ENCODE measurements around the gene MMD.
"Not testable (repeated sequence)": the region's sequence is repeated elsewhere in the genome, so short reads cannot be mapped to it uniquely, and the experiment has no call there.

The MMD gene

DNA sequence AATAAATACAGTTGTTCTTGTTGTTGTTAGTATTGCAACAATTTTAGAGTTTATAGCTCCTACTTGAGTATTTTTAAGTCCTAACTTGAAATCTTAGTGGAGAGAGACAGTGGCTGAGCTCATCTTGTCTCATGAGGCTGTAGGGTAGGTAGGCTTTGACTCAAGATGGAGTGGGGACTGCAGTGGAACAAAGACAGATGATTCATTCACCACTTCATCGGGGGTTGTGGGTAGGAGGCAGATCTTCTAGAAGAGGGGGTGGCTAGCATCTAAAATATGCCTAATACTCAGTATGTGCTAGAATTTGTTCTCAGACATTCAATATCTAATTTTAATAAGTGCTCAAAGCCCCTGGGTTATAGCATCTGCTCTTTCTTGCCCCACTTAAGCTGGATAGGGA, 13.1 kb upstream of the MMD start:
- H3K9ac ChIP-seq (ENCODE audit: low read depth in 1 of 2, low read length in 2 of 2) = no peak overlapping the region
- H3K4me3 ChIP-seq (ENCODE audit: low read depth in 1 of 2, low read length in 2 of 2) = no peak overlapping the region
- no peaks in the 10 kb centered on the region for H3K36me3 ChIP-seq (ENCODE audit: control insufficient read depth in 1 of 2, insufficient read depth in 2 of 2, low read length in 2 of 2)
- no peaks in the 10 kb centered on the region for H3K27me3 ChIP-seq (ENCODE audit: control insufficient read depth in 1 of 2, insufficient read depth in 2 of 2, low read length in 2 of 2)
- no peak overlapping the region for H3K27ac ChIP-seq (ENCODE audit: low read depth, low read length)
- peaks cover 27 to 35% of the 10 kb centered on the region in 2 donors for H3K4me1 ChIP-seq (ENCODE audit: control insufficient read depth in 1 of 2, insufficient read depth in 2 of 2, low read length in 2 of 2)
- no peaks in the 10 kb centered on the region for H3K9me3 ChIP-seq (ENCODE audit: control insufficient read depth in 1 of 2, low read length in 2 of 2)

DNA sequence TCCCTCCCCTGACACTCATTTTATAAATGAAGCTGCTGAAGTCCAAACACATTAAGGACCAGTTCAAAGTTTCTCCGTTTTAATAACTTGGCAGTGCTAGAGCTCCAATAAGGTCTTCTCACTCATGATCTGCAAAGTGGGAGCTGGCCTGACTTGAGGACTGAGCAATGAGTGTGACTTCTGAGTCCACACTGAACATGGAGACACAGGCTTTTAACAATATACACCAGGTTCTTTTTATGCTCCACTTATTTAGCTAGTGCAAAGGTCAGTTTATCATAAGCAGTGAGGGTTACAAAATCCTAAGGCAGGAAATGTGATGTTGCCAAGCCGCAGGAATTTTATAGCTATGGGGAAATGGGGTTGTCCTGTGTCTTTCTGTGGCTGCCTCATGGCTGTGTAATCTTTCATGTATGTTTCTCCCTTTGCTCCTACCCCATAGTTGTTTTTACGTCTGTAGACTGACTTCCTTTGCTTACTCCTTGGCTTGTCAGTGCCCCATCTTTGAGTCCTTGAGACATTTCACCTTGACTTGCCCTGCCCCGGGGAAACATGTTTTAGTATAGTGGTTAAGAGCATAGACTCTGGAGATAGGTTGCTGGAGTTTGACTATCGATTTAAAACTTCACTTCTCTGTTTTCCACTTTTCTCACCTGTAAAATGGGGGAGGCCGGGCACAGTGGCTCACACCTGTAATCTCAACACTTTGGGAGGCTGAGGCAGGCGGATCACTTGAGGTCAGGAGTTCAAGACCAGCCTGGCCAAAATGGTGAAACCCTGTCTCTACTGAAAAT, 12.2 kb upstream of the MMD start:
- H3K9me3 ChIP-seq (ENCODE audit: control insufficient read depth in 1 of 2, low read length in 2 of 2) = no peaks in the 10 kb centered on the region
- peak overlapping the region; percentile 20 for H3K27ac ChIP-seq (ENCODE audit: low read depth, low read length)
- H3K9ac ChIP-seq (ENCODE audit: low read depth in 1 of 2, low read length in 2 of 2) = no peak overlapping the region
- peaks cover 27 to 35% of the 10 kb centered on the region in 2 donors for H3K4me1 ChIP-seq (ENCODE audit: control insufficient read depth in 1 of 2, insufficient read depth in 2 of 2, low read length in 2 of 2)
- H3K36me3 ChIP-seq (ENCODE audit: control insufficient read depth in 1 of 2, insufficient read depth in 2 of 2, low read length in 2 of 2) = no peaks in the 10 kb centered on the region
- H3K27me3 ChIP-seq (ENCODE audit: control insufficient read depth in 1 of 2, insufficient read depth in 2 of 2, low read length in 2 of 2) = no peaks in the 10 kb centered on the region
- peak overlapping the region in 1 of 2 donors; percentile 9 for H3K4me3 ChIP-seq (ENCODE audit: low read depth in 1 of 2, low read length in 2 of 2)

DNA sequence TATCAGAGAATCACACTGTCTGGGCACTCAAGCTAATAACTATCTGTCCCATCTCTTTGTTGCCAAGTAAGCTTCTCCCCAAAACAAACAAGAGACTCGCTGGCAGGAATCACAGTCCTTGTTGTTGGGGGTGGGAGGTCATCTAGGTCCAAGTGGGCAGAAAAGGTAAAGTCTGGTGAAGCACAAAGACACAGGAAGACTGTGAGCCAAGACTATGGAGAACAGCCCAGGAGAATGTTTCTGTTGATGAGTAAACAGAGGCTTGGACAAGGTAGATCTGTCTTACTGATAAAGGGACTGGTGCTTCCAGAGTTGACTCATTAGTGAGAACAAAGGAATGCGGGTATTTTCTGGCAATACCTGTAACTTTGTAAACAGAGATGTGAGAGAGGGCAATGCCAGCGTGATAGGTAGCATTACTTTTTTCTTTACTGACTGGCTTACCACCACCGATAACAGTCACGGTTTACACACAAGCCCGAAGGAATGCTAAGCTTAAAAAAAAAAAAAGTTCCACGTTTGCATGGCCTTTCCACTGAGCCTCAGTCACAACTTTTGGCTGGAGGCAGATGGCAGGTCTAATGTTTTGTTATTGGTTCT, 11.5 kb upstream of the MMD start:
- Histone ChIP-seq H3K36me3 (ENCODE audit: control insufficient read depth in 1 of 2, insufficient read depth in 2 of 2, low read length in 2 of 2) (no peaks in the 10 kb centered on the region), H3K9me3 (ENCODE audit: control insufficient read depth in 1 of 2, low read length in 2 of 2) (no peaks in the 10 kb centered on the region), H3K4me3 (ENCODE audit: low read depth in 1 of 2, low read length in 2 of 2) (peak overlapping the region in 1 of 2 donors; percentile 9), H3K9ac (ENCODE audit: low read depth in 1 of 2, low read length in 2 of 2) (no peak overlapping the region), H3K4me1 (ENCODE audit: control insufficient read depth in 1 of 2, insufficient read depth in 2 of 2, low read length in 2 of 2) (peaks cover 27 to 35% of the 10 kb centered on the region in 2 donors), H3K27ac (ENCODE audit: low read depth, low read length) (peak overlapping the region; percentile 17), H3K27me3 (ENCODE audit: control insufficient read depth in 1 of 2, insufficient read depth in 2 of 2, low read length in 2 of 2) (no peaks in the 10 kb centered on the region)

DNA sequence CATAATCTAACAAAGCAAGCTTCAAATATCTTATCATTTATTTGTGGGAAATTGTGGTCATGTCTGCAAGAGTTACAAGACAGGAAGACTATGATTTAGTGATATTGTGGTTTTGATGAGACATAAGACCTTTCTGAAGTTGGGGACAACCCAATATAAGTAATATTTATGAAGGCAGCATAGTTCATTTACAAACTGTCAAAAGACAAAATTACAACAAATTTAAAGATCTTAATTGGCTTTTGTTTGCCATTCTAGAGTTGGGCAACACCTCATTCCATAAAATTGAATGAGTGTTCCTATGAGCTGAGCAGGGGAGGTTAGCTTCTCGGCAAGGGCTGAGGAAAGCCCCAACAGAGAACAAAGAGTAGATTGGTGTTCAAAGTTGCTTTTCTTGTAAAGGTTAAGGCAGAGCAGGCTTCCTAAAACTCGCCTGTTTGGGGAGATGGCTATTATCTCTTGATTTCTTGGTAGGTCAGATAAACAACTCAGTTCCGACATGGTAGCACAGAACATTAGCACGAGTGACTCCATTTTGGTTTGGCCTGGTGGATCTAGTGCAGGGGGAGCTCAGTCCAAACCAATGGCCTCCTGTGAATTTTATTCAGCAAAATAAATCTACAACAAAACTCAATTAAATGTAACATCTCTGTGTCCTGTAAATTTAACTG, 10.9 kb upstream of the MMD start:
- Histone ChIP-seq H3K9me3 (ENCODE audit: control insufficient read depth in 1 of 2, low read length in 2 of 2) (no peaks in the 10 kb centered on the region), H3K9ac (ENCODE audit: low read depth in 1 of 2, low read length in 2 of 2) (no peak overlapping the region), H3K4me1 (ENCODE audit: control insufficient read depth in 1 of 2, insufficient read depth in 2 of 2, low read length in 2 of 2) (peaks cover 27 to 35% of the 10 kb centered on the region in 2 donors), H3K4me3 (ENCODE audit: low read depth in 1 of 2, low read length in 2 of 2) (no peak overlapping the region), H3K36me3 (ENCODE audit: control insufficient read depth in 1 of 2, insufficient read depth in 2 of 2, low read length in 2 of 2) (no peaks in the 10 kb centered on the region), H3K27me3 (ENCODE audit: control insufficient read depth in 1 of 2, insufficient read depth in 2 of 2, low read length in 2 of 2) (no peaks in the 10 kb centered on the region), H3K27ac (ENCODE audit: low read depth, low read length) (peak overlapping the region; percentile 17)

DNA sequence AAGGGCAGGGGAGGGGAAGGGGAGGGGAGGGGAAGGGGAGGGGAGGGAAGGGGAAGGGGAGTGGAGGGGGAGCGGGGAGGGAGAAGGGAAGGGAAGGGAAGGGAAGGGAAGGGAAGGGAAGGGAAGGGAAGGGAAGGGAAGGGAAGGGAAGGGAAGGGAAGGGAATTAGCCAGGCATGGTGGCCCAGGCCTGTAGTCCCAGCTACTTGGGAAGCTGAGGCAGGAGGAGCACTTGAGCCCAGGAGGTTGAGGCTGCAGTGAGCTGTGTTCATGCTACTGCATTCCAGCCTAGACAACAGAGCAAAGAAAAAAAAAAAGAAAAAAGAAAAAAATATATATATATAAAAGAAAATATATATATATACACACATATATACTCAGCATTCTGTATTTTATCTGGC, 10.3 kb upstream of the MMD start:
- not testable (repeated sequence) for H3K9ac ChIP-seq (ENCODE audit: low read depth in 1 of 2, low read length in 2 of 2); H3K36me3 ChIP-seq (ENCODE audit: control insufficient read depth in 1 of 2, insufficient read depth in 2 of 2, low read length in 2 of 2); H3K4me3 ChIP-seq (ENCODE audit: low read depth in 1 of 2, low read length in 2 of 2); H3K9me3 ChIP-seq (ENCODE audit: control insufficient read depth in 1 of 2, low read length in 2 of 2); H3K27ac ChIP-seq (ENCODE audit: low read depth, low read length); H3K27me3 ChIP-seq (ENCODE audit: control insufficient read depth in 1 of 2, insufficient read depth in 2 of 2, low read length in 2 of 2)
- H3K4me1 ChIP-seq (ENCODE audit: control insufficient read depth in 1 of 2, insufficient read depth in 2 of 2, low read length in 2 of 2) = peaks cover 27 to 32% of the 10 kb centered on the region in 2 donors

DNA sequence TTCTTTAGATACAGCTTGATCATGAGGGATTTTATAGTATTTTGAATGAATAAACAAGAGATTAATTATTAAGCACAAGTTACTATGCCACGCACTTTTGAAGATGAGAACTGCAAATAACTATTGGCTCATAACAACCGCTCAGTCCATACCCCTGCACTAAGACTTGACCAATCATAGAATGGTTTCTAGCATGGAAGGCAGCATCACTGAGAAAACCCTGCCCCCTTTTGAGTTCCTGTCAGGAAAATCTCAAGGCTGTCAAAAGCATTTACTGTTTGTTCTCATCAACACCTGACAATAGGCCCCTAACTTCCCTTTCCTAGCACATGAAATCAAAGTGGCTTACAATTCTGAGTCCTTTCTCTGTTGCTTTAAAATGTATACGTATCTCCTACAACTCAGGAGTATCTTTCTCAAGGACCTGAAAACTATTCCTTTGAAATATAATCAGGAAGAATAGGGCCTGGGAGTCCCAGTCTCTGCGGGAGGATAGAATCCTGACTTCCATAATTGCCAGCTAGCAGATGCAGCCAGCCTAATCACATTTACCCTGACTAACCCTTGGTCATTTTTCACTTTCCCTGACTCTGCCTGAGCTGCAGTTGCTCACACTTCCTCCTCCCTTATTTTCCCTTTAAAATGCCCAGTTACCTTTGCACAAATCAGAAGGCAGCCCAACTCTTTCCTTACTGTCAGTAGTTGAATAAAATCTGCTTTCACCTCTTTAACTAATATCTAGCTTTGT, 9.1 kb upstream of the MMD start:
- H3K36me3 ChIP-seq (ENCODE audit: control insufficient read depth in 1 of 2, insufficient read depth in 2 of 2, low read length in 2 of 2) = no peaks in the 10 kb centered on the region
- no peaks in the 10 kb centered on the region for H3K27me3 ChIP-seq (ENCODE audit: control insufficient read depth in 1 of 2, insufficient read depth in 2 of 2, low read length in 2 of 2)
- no peak overlapping the region for H3K27ac ChIP-seq (ENCODE audit: low read depth, low read length)
- no peak overlapping the region for H3K9ac ChIP-seq (ENCODE audit: low read depth in 1 of 2, low read length in 2 of 2)
- H3K4me1 ChIP-seq (ENCODE audit: control insufficient read depth in 1 of 2, insufficient read depth in 2 of 2, low read length in 2 of 2) = peaks cover 27 to 31% of the 10 kb centered on the region in 2 donors
- H3K9me3 ChIP-seq (ENCODE audit: control insufficient read depth in 1 of 2, low read length in 2 of 2) = no peaks in the 10 kb centered on the region
- H3K4me3 ChIP-seq (ENCODE audit: low read depth in 1 of 2, low read length in 2 of 2) = no peak overlapping the region

DNA sequence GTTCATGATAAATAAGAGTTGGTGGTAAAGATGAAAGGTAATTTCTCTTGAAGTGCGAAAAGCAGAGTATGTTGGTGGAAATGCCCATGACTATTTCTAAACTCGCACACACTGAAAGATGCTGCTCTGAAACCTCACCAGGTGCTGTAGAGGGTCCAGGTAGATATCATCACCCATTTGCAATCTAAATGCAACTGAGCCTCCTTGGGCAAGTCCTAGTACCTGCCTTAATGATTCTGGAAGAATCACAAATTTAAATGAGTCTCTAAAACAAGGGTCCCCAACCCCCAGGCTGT, 5.9 kb upstream of the MMD start:
- Histone ChIP-seq H3K36me3 (ENCODE audit: control insufficient read depth in 1 of 2, insufficient read depth in 2 of 2, low read length in 2 of 2) (no peaks in the 10 kb centered on the region), H3K4me3 (ENCODE audit: low read depth in 1 of 2, low read length in 2 of 2) (no peak overlapping the region), H3K9ac (ENCODE audit: low read depth in 1 of 2, low read length in 2 of 2) (no peak overlapping the region), H3K9me3 (ENCODE audit: control insufficient read depth in 1 of 2, low read length in 2 of 2) (no peaks in the 10 kb centered on the region), H3K4me1 (ENCODE audit: control insufficient read depth in 1 of 2, insufficient read depth in 2 of 2, low read length in 2 of 2) (peaks cover 16 to 19% of the 10 kb centered on the region in 2 donors), H3K27me3 (ENCODE audit: control insufficient read depth in 1 of 2, insufficient read depth in 2 of 2, low read length in 2 of 2) (no peaks in the 10 kb centered on the region), H3K27ac (ENCODE audit: low read depth, low read length) (no peak overlapping the region)

DNA sequence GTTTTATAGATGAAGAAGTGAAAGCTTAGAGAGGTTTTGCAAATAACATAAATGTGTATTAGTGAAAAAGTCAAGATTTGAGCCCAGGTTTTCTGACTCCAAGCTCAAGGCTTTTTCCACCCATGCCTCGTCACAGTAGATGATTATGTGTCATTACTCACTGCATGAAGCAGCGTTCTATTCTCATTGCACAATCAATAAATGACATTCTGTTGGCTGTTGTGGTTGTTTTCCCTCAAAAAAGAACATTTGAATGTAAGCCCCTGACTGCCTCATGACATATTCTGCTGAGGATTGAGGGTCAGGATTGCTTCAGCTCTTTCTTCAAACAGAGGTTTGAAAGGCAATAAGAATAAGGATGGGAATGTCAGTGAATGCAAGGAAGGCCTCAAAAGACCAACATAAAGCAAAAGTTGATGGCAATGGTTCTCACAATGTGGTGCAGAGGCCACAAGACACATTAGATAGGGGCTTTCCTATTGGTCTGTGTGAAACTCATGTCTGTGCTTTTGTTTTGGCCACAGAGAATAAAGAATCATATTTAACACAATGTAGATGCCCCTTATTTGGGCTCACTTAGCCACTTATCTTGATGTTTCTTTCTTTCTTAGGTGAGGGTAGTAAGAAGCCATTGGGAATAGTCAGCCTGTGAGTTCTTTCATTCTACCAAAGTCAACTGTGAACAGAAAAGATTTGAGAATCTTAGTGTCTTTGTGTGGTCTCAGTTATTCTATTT, 5.4 kb upstream of the MMD start:
- Histone ChIP-seq H3K9me3 (ENCODE audit: control insufficient read depth in 1 of 2, low read length in 2 of 2) (no peaks in the 10 kb centered on the region), H3K27me3 (ENCODE audit: control insufficient read depth in 1 of 2, insufficient read depth in 2 of 2, low read length in 2 of 2) (no peaks in the 10 kb centered on the region), H3K36me3 (ENCODE audit: control insufficient read depth in 1 of 2, insufficient read depth in 2 of 2, low read length in 2 of 2) (no peaks in the 10 kb centered on the region), H3K9ac (ENCODE audit: low read depth in 1 of 2, low read length in 2 of 2) (no peak overlapping the region), H3K4me3 (ENCODE audit: low read depth in 1 of 2, low read length in 2 of 2) (no peak overlapping the region), H3K4me1 (ENCODE audit: control insufficient read depth in 1 of 2, insufficient read depth in 2 of 2, low read length in 2 of 2) (peaks cover 12 to 19% of the 10 kb centered on the region in 2 donors), H3K27ac (ENCODE audit: low read depth, low read length) (no peak overlapping the region)

DNA sequence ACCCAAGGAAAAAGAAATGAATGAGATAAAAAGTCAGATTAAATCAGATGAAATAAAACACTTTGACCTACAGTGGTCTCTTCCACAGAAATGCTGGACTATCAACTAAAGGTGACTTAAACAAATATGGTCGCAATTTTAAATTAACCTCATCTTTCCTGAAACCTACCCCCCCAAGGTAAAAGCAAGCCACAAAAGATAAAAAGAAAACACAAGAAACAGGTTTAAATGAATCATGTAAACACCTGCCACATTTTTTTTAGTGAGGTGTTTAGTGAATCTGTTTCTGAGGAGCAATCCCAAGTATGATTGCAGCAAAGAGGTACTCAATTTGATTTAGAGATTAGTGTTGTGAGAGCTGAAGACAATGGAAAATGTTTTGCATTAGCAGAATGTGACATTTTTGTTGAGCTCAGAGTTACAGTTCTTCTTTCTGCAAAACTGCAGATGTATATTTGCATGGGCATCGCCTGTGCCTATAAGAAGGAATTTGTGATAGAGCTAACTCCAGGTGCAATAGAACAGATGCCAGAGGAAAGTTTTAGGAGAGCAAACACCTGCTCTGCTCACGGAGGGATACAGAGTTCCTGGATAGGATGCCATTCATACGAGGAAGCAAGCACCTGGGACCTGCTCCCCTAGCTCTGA, 3.4 kb upstream of the MMD start:
- H3K27ac ChIP-seq (ENCODE audit: low read depth, low read length) = no peak overlapping the region
- no peak overlapping the region for H3K9ac ChIP-seq (ENCODE audit: low read depth in 1 of 2, low read length in 2 of 2)

More for the DNA sequence above, 3.4 kb upstream of the MMD start:
- peaks cover 6 to 15% of the 10 kb centered on the region in 2 donors for H3K4me1 ChIP-seq (ENCODE audit: control insufficient read depth in 1 of 2, insufficient read depth in 2 of 2, low read length in 2 of 2)
- H3K36me3 ChIP-seq (ENCODE audit: control insufficient read depth in 1 of 2, insufficient read depth in 2 of 2, low read length in 2 of 2) = no peaks in the 10 kb centered on the region
- no peaks in the 10 kb centered on the region for H3K9me3 ChIP-seq (ENCODE audit: control insufficient read depth in 1 of 2, low read length in 2 of 2)
- no peaks in the 10 kb centered on the region for H3K27me3 ChIP-seq (ENCODE audit: control insufficient read depth in 1 of 2, insufficient read depth in 2 of 2, low read length in 2 of 2)
- H3K4me3 ChIP-seq (ENCODE audit: low read depth in 1 of 2, low read length in 2 of 2) = no peak overlapping the region

Measured in duodenal mucosa (tissue), 2 donors.